ENCODE data around the gene OBSCN.

OBSCN gene

DNA sequence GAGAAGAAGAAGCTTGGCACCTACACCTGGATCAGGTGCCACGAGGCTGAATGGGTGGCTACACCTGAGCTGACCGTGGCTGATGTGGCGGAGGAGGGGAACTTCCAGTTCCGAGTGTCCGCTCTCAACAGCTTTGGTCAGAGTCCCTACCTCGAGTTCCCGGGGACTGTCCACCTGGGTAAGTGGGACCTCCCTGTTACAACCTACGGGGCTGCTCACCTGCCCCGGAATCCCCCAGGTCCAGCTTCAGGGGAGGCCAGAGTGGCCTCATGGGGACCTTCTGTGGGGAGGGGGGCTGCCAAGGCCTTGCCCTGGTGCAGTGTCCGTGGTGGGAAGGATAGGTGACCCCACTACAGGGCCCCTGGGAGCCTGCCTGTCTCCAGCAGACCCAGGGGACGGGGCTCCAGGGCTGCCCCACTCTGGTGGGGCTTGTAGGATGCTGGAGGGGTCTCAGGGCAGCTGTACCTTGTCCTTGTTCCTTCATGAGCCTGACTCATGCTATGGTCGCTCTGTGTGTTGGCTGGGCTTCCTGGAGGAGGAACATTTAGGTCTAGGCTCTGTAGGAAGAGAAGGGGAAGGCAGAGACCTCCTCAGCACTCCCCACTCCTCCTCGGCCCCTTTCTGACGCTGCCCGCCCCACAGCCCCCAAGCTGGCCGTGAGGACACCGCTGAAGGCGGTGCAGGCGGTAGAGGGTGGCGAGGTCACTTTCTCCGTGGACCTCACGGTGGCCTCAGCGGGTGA is 7.2 kb downstream of the OBSCN start:
- Histone ChIP-seq H3K36me3 (replicated peaks) (no peaks in the 10 kb centered on the region), H3K27me3 (replicated peaks) (no peaks in the 10 kb centered on the region), H3K27ac (no peak overlapping the region), H3K4me3 (ENCODE audit: low read depth, low read length) (no peak overlapping the region)
- in situ Hi-C loops (cut with HindIII; ENCODE audit: low pct_ligation_motif_present, low sequenced_read_pairs): no loop called here
- TF ChIP-seq, protein P1, sequence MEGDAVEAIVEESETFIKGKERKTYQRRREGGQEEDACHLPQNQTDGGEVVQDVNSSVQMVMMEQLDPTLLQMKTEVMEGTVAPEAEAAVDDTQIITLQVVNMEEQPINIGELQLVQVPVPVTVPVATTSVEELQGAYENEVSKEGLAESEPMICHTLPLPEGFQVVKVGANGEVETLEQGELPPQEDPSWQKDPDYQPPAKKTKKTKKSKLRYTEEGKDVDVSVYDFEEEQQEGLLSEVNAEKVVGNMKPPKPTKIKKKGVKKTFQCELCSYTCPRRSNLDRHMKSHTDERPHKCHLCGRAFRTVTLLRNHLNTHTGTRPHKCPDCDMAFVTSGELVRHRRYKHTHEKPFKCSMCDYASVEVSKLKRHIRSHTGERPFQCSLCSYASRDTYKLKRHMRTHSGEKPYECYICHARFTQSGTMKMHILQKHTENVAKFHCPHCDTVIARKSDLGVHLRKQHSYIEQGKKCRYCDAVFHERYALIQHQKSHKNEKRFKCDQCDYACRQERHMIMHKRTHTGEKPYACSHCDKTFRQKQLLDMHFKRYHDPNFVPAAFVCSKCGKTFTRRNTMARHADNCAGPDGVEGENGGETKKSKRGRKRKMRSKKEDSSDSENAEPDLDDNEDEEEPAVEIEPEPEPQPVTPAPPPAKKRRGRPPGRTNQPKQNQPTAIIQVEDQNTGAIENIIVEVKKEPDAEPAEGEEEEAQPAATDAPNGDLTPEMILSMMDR (IDR thresholded peaks at IDR 0.05; ENCODE audit: low read depth, low read length, missing control alignments): no peak
- no peak for DNase-seq

DNA sequence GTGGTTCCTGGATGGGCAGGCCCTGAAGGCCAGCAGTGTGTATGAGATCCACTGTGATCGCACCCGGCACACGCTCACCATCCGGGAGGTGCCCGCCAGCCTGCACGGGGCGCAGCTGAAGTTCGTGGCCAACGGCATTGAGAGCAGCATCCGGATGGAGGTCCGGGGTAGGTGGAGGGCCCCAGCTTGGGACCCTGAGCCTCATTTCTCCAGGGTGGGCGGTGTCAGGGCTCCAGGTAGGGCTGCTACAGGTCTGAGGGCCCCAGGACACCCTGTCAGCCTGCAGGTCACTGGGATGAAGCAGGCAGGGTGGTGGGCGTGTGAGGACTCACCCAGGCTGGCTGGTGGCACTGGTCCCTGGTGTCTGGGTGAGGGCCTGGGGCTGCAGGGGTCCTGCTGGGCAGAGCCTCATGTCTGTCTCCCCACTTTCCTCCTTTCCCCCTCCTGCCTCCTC is 7.8 kb downstream of the OBSCN start:
- H3K4me3 ChIP-seq (ENCODE audit: low read depth, low read length): no peak overlapping the region
- in situ Hi-C loops (cut with HindIII; ENCODE audit: low pct_ligation_motif_present, low sequenced_read_pairs): no loop called here
- H3K27ac ChIP-seq: no peak overlapping the region
- H3K36me3 ChIP-seq (replicated peaks): no peaks in the 10 kb centered on the region
- TF ChIP-seq, protein P1 (IDR thresholded peaks at IDR 0.05; ENCODE audit: low read depth, low read length, missing control alignments): no peak
- DNase-seq: no peak
- H3K27me3 ChIP-seq (replicated peaks): no peaks in the 10 kb centered on the region

- TF ChIP-seq, protein P1 (IDR thresholded peaks at IDR 0.05; ENCODE audit: low read depth, low read length, missing control alignments): no peak
- no peak for DNase-seq
- in situ Hi-C loops (cut with HindIII; ENCODE audit: low pct_ligation_motif_present, low sequenced_read_pairs): no loop called here
- no peaks in the 10 kb centered on the region for H3K36me3 ChIP-seq (replicated peaks)
- H3K4me3 ChIP-seq (ENCODE audit: low read depth, low read length): no peak overlapping the region
- no peaks in the 10 kb centered on the region for H3K27me3 ChIP-seq (replicated peaks)
- no peak overlapping the region for H3K27ac ChIP-seq
These were observed 8.8 kb downstream of the OBSCN start for GRCh38 chr1:228216371-228217320.

- in situ Hi-C loops (cut with HindIII; ENCODE audit: low pct_ligation_motif_present, low sequenced_read_pairs): no loop called here
- H3K27me3 ChIP-seq (replicated peaks): no peaks in the 10 kb centered on the region
- H3K27ac ChIP-seq: no peak overlapping the region
- no peak overlapping the region for H3K4me3 ChIP-seq (ENCODE audit: low read depth, low read length)
- DNase-seq: no peak
- no peaks in the 10 kb centered on the region for H3K36me3 ChIP-seq (replicated peaks)
- TF ChIP-seq, protein P1 (IDR thresholded peaks at IDR 0.05; ENCODE audit: low read depth, low read length, missing control alignments): peak; percentile 51
These were observed 9.9 kb downstream of the OBSCN start for GRCh38 chr1:228217551-228218344.

DNA sequence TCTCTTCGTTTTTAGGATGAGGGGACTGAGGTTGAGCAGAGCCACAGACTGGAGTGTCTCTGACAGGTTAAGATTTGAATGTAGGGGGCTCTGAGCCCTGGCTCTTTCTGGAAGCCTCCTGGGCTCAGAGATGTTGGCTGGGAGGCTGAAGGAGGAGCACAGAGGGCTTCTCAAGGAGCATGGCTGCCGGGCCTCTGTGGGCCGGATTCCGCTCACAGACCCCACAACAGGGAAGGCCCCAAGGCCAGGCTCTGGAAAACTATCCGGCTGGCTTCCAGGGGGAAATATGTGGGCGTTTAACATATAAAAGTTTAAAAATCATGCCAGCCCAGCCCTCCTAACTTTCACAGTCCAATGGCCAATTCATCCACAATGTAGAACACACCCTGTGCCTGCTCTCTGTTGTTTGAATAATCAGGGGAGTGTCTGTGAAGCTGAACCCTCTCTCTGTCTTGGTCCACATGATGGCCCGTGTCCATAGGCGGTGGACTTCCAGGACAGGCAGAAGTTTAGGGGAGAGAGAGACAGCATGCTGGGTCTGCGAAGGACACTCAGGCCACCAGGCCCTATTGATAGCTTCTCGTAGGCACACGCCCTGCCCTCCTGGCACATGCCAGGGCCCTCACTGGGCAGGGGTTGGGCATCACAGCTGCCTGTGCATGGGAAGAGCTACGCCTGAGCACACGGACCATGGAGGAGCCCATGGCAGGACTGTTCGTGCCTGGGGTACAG is 10.8 kb downstream of the OBSCN start:
- in situ Hi-C loops (cut with HindIII; ENCODE audit: low pct_ligation_motif_present, low sequenced_read_pairs): no loop called here
- TF ChIP-seq, protein P1 (IDR thresholded peaks at IDR 0.05; ENCODE audit: low read depth, low read length, missing control alignments): no peak
- H3K27ac ChIP-seq: no peak overlapping the region
- no peaks in the 10 kb centered on the region for H3K27me3 ChIP-seq (replicated peaks)
- no peak for DNase-seq
- H3K36me3 ChIP-seq (replicated peaks): no peaks in the 10 kb centered on the region
- H3K4me3 ChIP-seq (ENCODE audit: low read depth, low read length): no peak overlapping the region
